ENCODE results near the gene PPP1R12A.
A peak's percentile ranks its signal among the peaks of the same experiment; 100 is the strongest.

PPP1R12A gene

GRCh38 chr12:79895071-79895470 is 39.8 kb downstream of the PPP1R12A start:
- no peak overlapping the region for H3K27ac ChIP-seq

GRCh38 chr12:79891506-79892162 is 43.3 kb downstream of the PPP1R12A start:
- no peak overlapping the region for H3K27ac ChIP-seq
- TF ChIP-seq ZFX (IDR thresholded peaks at IDR 0.05; ENCODE audit: borderline replicate concordance) (no peak), CTCF (IDR thresholded peaks at IDR 0.05) (no peak)

More at GRCh38 chr12:79895071-79895470, 39.8 kb downstream of the PPP1R12A start:
- TF ChIP-seq ZFX (IDR thresholded peaks at IDR 0.05; ENCODE audit: borderline replicate concordance) (no peak), CTCF (IDR thresholded peaks at IDR 0.05) (no peak)

GRCh38 chr12:79887890-79888289 is 47.0 kb downstream of the PPP1R12A start:
- no peak for TF ChIP-seq CTCF (IDR thresholded peaks at IDR 0.05)
- H3K27ac ChIP-seq, result no peak overlapping the region

GRCh38 chr12:79886917-79887519 is 47.9 kb downstream of the PPP1R12A start:
- no peak for TF ChIP-seq ZFX (IDR thresholded peaks at IDR 0.05; ENCODE audit: borderline replicate concordance)
- peak; percentile 87 for TF ChIP-seq CTCF (IDR thresholded peaks at IDR 0.05)
- no peak overlapping the region for H3K27ac ChIP-seq

GRCh38 chr12:79885911-79886490 is 48.9 kb downstream of the PPP1R12A start:
- H3K27ac ChIP-seq, result no peak overlapping the region

GRCh38 chr12:79884401-79885006 is 50.4 kb downstream of the PPP1R12A start:
- peak overlapping the region; percentile 31 for H3K27ac ChIP-seq
- TF ChIP-seq CTCF (IDR thresholded peaks at IDR 0.05) (no peak), ZFX (IDR thresholded peaks at IDR 0.05; ENCODE audit: borderline replicate concordance) (no peak)

More at GRCh38 chr12:79885911-79886490, 48.9 kb downstream of the PPP1R12A start:
- TF ChIP-seq CTCF (IDR thresholded peaks at IDR 0.05) (no peak), ZFX (IDR thresholded peaks at IDR 0.05; ENCODE audit: borderline replicate concordance) (no peak)

DNA sequence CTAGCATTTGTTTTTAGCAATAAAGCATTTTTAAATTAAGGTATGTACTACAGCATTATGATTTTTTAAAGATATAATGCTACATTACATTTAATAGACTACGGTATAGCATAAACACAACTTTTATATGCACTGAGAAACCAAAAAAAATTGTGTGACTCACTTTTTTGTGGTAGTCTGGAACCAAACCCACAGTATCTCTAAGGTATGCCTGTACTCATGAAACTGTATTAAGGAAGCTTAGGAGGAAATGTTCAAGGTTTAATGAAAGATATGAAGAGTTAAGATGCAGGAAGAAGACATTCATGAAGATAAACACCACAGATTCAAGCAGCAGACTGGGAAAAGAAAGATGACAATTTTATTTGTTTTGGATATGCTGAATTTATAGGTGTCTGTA is 51.7 kb downstream of the PPP1R12A start:
- TF ChIP-seq CTCF (IDR thresholded peaks at IDR 0.05) (no peak), ZFX (IDR thresholded peaks at IDR 0.05; ENCODE audit: borderline replicate concordance) (no peak)
- no peak overlapping the region for H3K27ac ChIP-seq
